Right lobe of liver (tissue), 6 donors: ENCODE measurements around the gene SUPT6H. TPM values are rescaled to one million over a fixed set of nuclear protein-coding genes. Genes with fewer than 3 reads are reported as not detected.

ENCODE experiments used
- ATAC-seq, 4 donors: fragments of 200-7000 bp; cut with Tn5 transposase; one replicate each; pipeline ENCODE4 v1.9.1; 2020; ENCODE audit warnings: mild to moderate bottlenecking in 4 of 4, moderate library complexity in 4 of 4
- DNase-seq, 3 donors: peaks; one replicate each; pipeline ENCODE4 v3.0.0-alpha.2; 2020
- H3K27ac ChIP-seq, 3 donors: fragments of 200-600 bp; one replicate each; pipeline ENCODE4 v1.8.0; 2022
- H3K27me3 ChIP-seq, 2 donors: fragments of 200-600 bp; one replicate each; pipeline ENCODE4 v1.8.0; 2022
- H3K36me3 ChIP-seq, 4 donors: fragments of 200-600 bp; sonication (generic) in 1 of 4; one replicate each; pipeline versions ENCODE4 v1.5.1 to v1.8.0; 2017 to 2022; ENCODE audit warnings: control low read depth in 1 of 4
- H3K4me1 ChIP-seq, 4 donors: fragments of 200-600 bp; sonication (generic) in 1 of 4; one replicate each; pipeline versions ENCODE4 v1.5.1 to v1.8.0; 2017 to 2022; ENCODE audit warnings: control low read depth in 1 of 4
- H3K4me3 ChIP-seq, 3 donors: fragments of 200-600 bp; one replicate each; pipeline ENCODE4 v1.8.0; 2022
- H3K9me3 ChIP-seq, 4 donors: fragments of 200-600 bp; sonication (generic) in 1 of 4; one replicate each; pipeline versions ENCODE4 v1.5.1 to v1.8.0; 2017 to 2022; ENCODE audit warnings: control low read depth in 1 of 4
- POLR2A ChIP-seq: fragments of 450-650 bp; IDR thresholded peaks from one replicate; pipeline ENCODE4 v1.6.1; 2017; ENCODE audit warnings: antibody characterized with exemption, mild to moderate bottlenecking
- WGBS: methylation state at CpG from one replicate; pipeline ENCODE4 v1.1.6; 2018; ENCODE audit warnings: low coverage, low lambda C conversion rate; ENCODE audit not compliant: insufficient coverage; ENCODE audit errors: missing lambda C conversion rate; 5-methylcytosine and 5-hydroxymethylcytosine counted together
- intact Hi-C, 2 donors: fragments of 100-400 bp; cut with DNase I; formaldehyde crosslinking; loops; one replicate each; pipeline versions ENCODE4 v1.11.2 to v1.14.1; 2022
- long read RNA-seq: library from polyadenylated mRNA; unstranded; transcript quantifications from one replicate; pipeline ENCODE4 v2.0.0, GENCODE V29; 2019
- total RNA-seq, 6 experiments: library from RNA; depleted of rRNA in 2 of 6; stranded (reverse); fragments of >200 nt in 2 of 6; fragmentation: NEBNext Ultra II Directional in 3 of 6; extraction: Animal tissue kit (Norgen Biotek cat#: 25700) in 3 of 6; gene quantifications; one replicate each; pipeline versions ENCODE4 v1.1.0 to v1.2.4, GENCODE V29; 2016 to 2023
- TF ChIP-seq, protein P1 (sequence below), 4 donors: fragments of 200-600 bp in 3 of 4; fragments of 450-650 bp in 1 of 4; IDR thresholded peaks; one replicate each; pipeline versions ENCODE4 v1.5.1 to v1.8.0; 2016 to 2022; ENCODE audit warnings: antibody characterized with exemption in 4 of 4, mild to moderate bottlenecking in 2 of 4
- donor health status: DM: no; HTN: yes; CAD: no.
- donor health status: DM: no; HTN: no; CAD: no.
- donor health status: DM: no; HTN: no; CAD: no.
- donor health status: DM: no; HTN: yes; CAD: no.
- donor health status: DM: no; HTN: yes; CAD: no.

Gene SUPT6H
- 10 to 100 TPM; 28.8 to 38.0 (median 34.0) TPM for total RNA-seq
- long read RNA-seq, partial matches to known transcripts = 4 of 6 reads
- long read RNA-seq, other reads (novel, unspliced or antisense) = 2 of 6 reads

DNA sequence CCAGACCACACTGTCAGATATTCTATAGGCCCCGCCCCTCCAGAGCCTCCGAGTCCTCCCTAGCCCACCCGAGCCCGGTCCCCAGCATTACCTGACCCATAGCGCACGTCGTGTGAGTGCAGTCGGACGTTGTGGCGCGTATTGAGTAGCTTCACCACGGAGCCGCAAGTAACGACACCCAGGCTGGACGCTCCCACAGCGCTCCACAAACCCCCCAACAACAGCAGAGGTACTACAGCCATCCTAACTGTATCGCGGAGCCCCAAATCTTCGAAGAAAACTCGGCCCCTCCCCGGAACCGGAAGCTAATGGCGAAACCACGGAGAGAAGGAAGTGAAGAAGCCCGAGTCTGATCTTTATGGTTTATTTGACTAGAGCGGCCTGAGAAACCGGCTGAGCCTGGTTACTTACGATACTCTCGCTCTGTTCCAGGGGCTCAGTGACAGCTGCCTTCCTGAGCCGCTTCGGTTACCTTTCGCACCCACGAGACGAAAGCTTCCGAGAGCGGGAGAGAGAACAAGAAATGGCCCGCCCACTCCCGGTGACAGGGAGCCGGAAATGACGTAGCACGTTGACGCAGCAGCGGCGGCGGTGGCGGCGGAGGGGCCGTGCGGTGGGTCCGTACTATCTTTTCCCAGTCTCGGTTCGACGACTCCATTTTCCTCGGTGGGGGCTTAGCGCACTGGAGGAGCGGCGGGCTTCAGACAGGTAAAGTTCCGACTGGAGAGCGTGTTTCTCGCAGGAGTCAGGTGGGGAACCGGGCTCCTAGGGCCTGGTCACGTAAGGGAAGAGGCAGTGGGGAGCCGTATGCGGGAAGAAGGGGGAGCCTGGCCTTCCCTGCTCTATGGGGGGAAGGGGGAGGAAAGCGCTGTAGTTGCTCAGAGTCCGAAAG is at the start of gene SUPT6H, which contains the start of gene SDF2:
TSS of gene SUPT6H (plus strand) at position 571 of the 892 bp plus-strand sequence. CDS start 11,197 bp downstream, outside the sequence.
TSS of gene SDF2 (minus strand) at position 272 of the 892 bp plus-strand sequence. CDS start at position 242, 30 bp downstream.
- Histone ChIP-seq H3K36me3 (peaks cover 0 to 12% (median 2%) of the 10 kb centered on the region in 4 donors), H3K9me3 (no peaks in the 10 kb centered on the region), H3K4me3 (peak within 1 kb of the TSS; percentile 81 to 97 (median 90)), H3K4me1 (peaks cover 0 to 28% (median 9%) of the 10 kb centered on the region in 4 donors), H3K27ac (peak within 1 kb of the TSS; percentile 90 to 94 (median 91)), H3K27me3 (no peaks in the 10 kb centered on the region)
- WGBS = under 1% methylated on average over 41 of the region's 66 CpGs
- intact Hi-C loops = no loop called here
- TF ChIP-seq POLR2A = peak; percentile 81
- TF ChIP-seq, protein P1, sequence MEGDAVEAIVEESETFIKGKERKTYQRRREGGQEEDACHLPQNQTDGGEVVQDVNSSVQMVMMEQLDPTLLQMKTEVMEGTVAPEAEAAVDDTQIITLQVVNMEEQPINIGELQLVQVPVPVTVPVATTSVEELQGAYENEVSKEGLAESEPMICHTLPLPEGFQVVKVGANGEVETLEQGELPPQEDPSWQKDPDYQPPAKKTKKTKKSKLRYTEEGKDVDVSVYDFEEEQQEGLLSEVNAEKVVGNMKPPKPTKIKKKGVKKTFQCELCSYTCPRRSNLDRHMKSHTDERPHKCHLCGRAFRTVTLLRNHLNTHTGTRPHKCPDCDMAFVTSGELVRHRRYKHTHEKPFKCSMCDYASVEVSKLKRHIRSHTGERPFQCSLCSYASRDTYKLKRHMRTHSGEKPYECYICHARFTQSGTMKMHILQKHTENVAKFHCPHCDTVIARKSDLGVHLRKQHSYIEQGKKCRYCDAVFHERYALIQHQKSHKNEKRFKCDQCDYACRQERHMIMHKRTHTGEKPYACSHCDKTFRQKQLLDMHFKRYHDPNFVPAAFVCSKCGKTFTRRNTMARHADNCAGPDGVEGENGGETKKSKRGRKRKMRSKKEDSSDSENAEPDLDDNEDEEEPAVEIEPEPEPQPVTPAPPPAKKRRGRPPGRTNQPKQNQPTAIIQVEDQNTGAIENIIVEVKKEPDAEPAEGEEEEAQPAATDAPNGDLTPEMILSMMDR (IDR thresholded peaks at IDR 0.05) = no peak
- DNase-seq (peak; percentile 89 to 90 (median 89)), ATAC-seq (peak; percentile 91 to 97 (median 96))

DNA sequence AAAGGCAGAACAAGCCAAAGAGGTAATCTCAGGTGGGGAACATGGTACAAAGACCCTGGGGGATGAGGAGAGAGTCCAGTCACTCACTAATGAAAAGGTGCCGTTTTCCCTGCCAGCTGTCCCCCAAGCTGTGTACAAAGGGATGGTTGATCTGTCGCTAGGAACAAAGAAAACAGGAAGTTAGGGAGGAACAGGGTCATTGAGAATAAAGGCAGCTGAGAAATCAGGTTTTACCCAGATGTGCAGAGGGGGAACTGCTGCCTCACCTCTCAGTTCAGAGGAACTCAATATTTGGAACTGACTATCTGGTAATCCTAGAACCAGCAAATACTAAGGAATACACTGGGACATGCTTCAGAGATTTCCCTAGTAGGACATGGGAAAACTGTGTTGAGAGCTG is 49.5 kb upstream of the SUPT6H start:
- ATAC-seq (no peak), DNase-seq (no peak)
- H3K9me3 ChIP-seq = no peaks in the 10 kb centered on the region
- WGBS = 72% methylated on average over 2 of the region's 2 CpGs
- H3K27me3 ChIP-seq = no peaks in the 10 kb centered on the region
- peaks cover 0 to 32% (median 19%) of the 10 kb centered on the region in 4 donors for H3K36me3 ChIP-seq
- intact Hi-C loops = loop anchor here in 1 of 2 donors (5.0 kb wide), 2 partner anchors 65 to 115 kb away; no protein-coding TSS in a partner anchor
- peaks cover 0 to 5% (median 0%) of the 10 kb centered on the region in 4 donors for H3K4me1 ChIP-seq
- H3K27ac ChIP-seq = no peak overlapping the region
- H3K4me3 ChIP-seq = no peak overlapping the region
- TF ChIP-seq, protein P1 (IDR thresholded peaks at IDR 0.05) = no peak
- TF ChIP-seq POLR2A = no peak

DNA sequence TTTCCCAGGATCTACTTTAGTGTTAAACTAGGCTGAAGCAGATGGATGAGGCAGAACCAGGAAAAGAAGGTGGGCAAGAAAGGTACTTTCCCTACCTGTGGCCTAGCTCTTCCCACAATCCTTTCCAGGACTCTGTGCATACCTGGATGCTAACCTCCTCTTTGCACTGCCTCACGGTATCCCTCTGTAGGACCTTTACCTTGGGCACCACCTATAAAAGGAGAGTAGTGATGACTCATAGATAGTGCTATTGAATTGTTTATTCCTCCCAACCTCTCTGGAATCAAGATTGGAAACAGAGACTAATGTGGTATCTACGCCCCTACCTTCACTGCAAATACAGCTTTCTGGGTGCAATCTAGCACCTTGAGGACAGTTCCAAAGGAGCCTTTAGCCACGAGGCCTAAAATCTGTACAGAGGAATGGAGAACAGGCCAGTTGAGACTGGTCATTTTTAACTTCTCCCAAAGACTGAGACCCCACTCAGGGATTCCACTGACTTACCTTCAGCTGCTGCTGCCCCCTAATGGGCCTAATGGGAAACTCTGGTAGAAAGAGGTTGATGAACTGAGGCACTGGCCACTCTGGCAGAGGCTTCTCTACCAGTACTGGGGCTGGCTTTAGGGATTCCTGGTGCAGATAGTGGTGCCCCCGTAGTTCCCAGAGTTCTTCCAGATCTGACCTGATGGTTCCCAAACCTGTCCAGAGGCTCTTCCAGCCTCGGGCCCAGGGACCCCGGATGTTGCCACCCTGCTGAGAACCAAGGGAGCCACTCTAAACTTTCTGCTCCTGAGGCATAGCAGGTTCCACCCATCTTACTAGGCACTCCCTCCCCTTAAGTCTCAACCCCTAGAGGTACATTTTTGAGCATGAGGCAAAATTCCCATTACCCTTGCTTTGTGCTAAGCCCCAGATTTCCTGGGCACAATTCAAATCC is 48.8 kb upstream of the SUPT6H start:
- peak; percentile 63 to 70 (median 66) for ATAC-seq
- Histone ChIP-seq H3K27ac (no peak overlapping the region), H3K4me3 (no peak overlapping the region), H3K36me3 (peaks cover 0 to 37% (median 23%) of the 10 kb centered on the region in 4 donors), H3K9me3 (no peaks in the 10 kb centered on the region), H3K4me1 (peaks cover 0 to 5% (median 0%) of the 10 kb centered on the region in 4 donors), H3K27me3 (no peaks in the 10 kb centered on the region)
- no peak for DNase-seq
- intact Hi-C loops = loop anchor here in 1 of 2 donors (5.0 kb wide), 2 partner anchors 66 to 116 kb away; no protein-coding TSS in a partner anchor
- WGBS = 80% methylated on average over 3 of the region's 6 CpGs
- TF ChIP-seq, protein P1 (IDR thresholded peaks at IDR 0.05) = peak; percentile 58 to 71 (median 64)
- no peak for TF ChIP-seq POLR2A

DNA sequence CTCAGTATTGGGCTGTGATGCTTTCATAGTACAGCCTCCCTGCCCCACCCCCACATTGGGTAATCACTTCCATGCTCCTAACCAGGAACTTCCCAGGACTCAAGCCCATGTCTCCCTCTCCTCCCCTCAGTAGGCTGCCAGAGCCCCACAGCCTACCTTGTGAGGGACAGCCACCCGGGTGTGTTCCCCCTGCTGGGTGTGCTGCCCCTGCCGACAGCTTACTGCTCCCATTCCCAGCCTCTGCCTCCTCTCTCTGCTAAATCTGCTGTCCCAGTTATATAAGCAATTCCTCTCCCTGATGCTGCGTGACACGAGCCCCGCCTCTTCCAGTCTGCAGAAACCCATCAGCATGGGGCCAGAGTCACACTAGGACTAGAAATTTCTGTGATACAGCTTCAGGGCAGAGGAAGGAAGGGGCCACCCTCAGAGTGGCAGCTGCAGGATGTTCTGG is 48.0 kb upstream of the SUPT6H start, which contains the start of gene RSKR:
TSS of gene RSKR (minus strand) at position 255 of the 451 bp plus-strand sequence. CDS start at position 231, 24 bp downstream.
- peaks cover 0 to 5% (median 0%) of the 10 kb centered on the region in 4 donors for H3K4me1 ChIP-seq
- ATAC-seq (peak in 3 of 4 donors; percentile 33 to 51 (median 38)), DNase-seq (no peak)
- H3K36me3 ChIP-seq = peaks cover 7 to 45% (median 28%) of the 10 kb centered on the region in 4 donors
- no peaks in the 10 kb centered on the region for H3K27me3 ChIP-seq
- WGBS = 89% methylated on average over 5 of the region's 5 CpGs
- intact Hi-C loops = loop anchor here in 1 of 2 donors (5.0 kb wide), 2 partner anchors 67 to 117 kb away; no protein-coding TSS in a partner anchor
- no peaks in the 10 kb centered on the region for H3K9me3 ChIP-seq
- no peak within 1 kb of the TSS for H3K27ac ChIP-seq
- no peak within 1 kb of the TSS for H3K4me3 ChIP-seq
- no peak for TF ChIP-seq POLR2A
- TF ChIP-seq, protein P1 (IDR thresholded peaks at IDR 0.05) = no peak
